PFSK-1 (cell line): ENCODE data around the gene CNTN3.

Experiments
- FOXP2 ChIP-seq: optimal IDR thresholded peaks from 2 replicates; pipeline ENCODE3; 2011; ENCODE audit warnings: borderline replicate concordance, control low read depth, inconsistent platforms; ENCODE audit not compliant: insufficient read depth; ENCODE audit errors: extremely low read length, extremely low read depth
- POLR2AphosphoS5 ChIP-seq: IDR thresholded peaks from 2 replicates; pipeline ENCODE4 v1.6.1; 2012; ENCODE audit warnings: low read depth, mild to moderate bottlenecking, control low read depth, low read length, moderate library complexity
- REST ChIP-seq, 2 experiments: IDR thresholded peaks; 2 replicates each; pipeline versions ENCODE4 v1.6.1 to v1.8.0; 2011 to 2012; ENCODE audit warnings: low read depth in 2 of 2, low read length in 2 of 2, control low read depth in 1 of 2, inconsistent platforms in 1 of 2, mild to moderate bottlenecking in 1 of 2, moderate library complexity in 1 of 2; ENCODE audit not compliant: insufficient read depth in 1 of 2
- SIN3A ChIP-seq: IDR thresholded peaks from 2 replicates; pipeline ENCODE4 v1.6.1; 2012; ENCODE audit warnings: mild to moderate bottlenecking, low read length, moderate library complexity, borderline replicate concordance; ENCODE audit not compliant: insufficient read depth
- TAF1 ChIP-seq: IDR thresholded peaks from 2 replicates; pipeline ENCODE4 v1.6.1; 2012; ENCODE audit warnings: low read length, control low read depth, borderline replicate concordance; ENCODE audit not compliant: insufficient read depth

CNTN3 gene

GRCh38 chr3:74584782-74585181 is 29.7 kb downstream of the CNTN3 start:
- no peak for TF ChIP-seq REST (IDR thresholded peaks at IDR 0.05; ENCODE audit: insufficient read depth in 1 of 2, low read depth in 2 of 2, low read length in 2 of 2)
- no peak for TF ChIP-seq FOXP2
- TF ChIP-seq TAF1, result no peak
- no peak for TF ChIP-seq SIN3A
- no peak for TF ChIP-seq POLR2AphosphoS5

GRCh38 chr3:74582982-74583381 is 31.5 kb downstream of the CNTN3 start:
- no peak for TF ChIP-seq POLR2AphosphoS5
- TF ChIP-seq FOXP2, result no peak

- TF ChIP-seq FOXP2 (no peak), SIN3A (no peak), REST (IDR thresholded peaks at IDR 0.05; ENCODE audit: insufficient read depth in 1 of 2, low read depth in 2 of 2, low read length in 2 of 2) (no peak), POLR2AphosphoS5 (no peak), TAF1 (no peak)
These were observed 38.6 kb downstream of the CNTN3 start for GRCh38 chr3:74575857-74576256.

- no peak for TF ChIP-seq POLR2AphosphoS5
- TF ChIP-seq TAF1, result no peak
- TF ChIP-seq REST (IDR thresholded peaks at IDR 0.05; ENCODE audit: insufficient read depth in 1 of 2, low read depth in 2 of 2, low read length in 2 of 2), result no peak
- TF ChIP-seq FOXP2, result no peak
- TF ChIP-seq SIN3A, result no peak
These were observed 43.3 kb downstream of the CNTN3 start for GRCh38 chr3:74571118-74571517.
